K562 (cell line): ENCODE data around the gene LENEP. TPM values are rescaled to one million over a fixed set of nuclear protein-coding genes. Genes with fewer than 3 reads are reported as not detected.
A peak's percentile ranks its signal among the peaks of the same experiment; 100 is the strongest.

Experiments
- ATAC-seq: fragments of 200-7000 bp; cut with Tn5 transposase; 3 replicates; pipeline ENCODE4 v1.9.1; 2020; ENCODE audit warnings: moderate library complexity
- BruUV-seq: library from RNA; stranded (reverse); fragments of 400-500 nt; replicated peaks from 2 replicates; lab custom pipeline; 2021; lab: Mats Ljungman, UMichigan
- CTCF ChIA-PET: fragments of 300-600 bp; formaldehyde crosslinking; extraction: SDS; loops from one replicate; lab custom pipeline; 2021; ENCODE audit warnings: low intra/inter-chr PET ratio; lab: Yijun Ruan, JAX
- POLR2A ChIA-PET: fragments of 300-600, 350-650 bp; sonication (Branson Sonifier 250); formaldehyde crosslinking; extraction: SDS; loops from one replicate; lab custom pipeline; 2021; ENCODE audit warnings: antibody characterized with exemption, inconsistent platforms; lab: Yijun Ruan, JAX
- DNase-seq, 4 experiments: peaks; one replicate each; pipeline versions ENCODE4 v3.0.0 to v3.0.0-alpha.2; 2011 to 2018; ENCODE audit warnings: low spot score in 3 of 4, mixed read lengths in 3 of 4; ENCODE audit errors: extremely low read depth in 1 of 4
- FAIRE-seq: peaks from 2 replicates; lab custom pipeline; 2011; peaks lifted over from hg19 to GRCh38; lab: Jason Lieb, UNC
- H2AFZ ChIP-seq: 2 replicates; pipeline ENCODE4 v1.6.0; 2011; ENCODE audit warnings: low read depth, low read length, control low read depth, inconsistent platforms
- H3K27ac ChIP-seq: fragments of 200-600 bp; 3 replicates; pipeline ENCODE4 v1.8.0; 2011; ENCODE audit warnings: low read depth, mild to moderate bottlenecking, control low read depth, inconsistent platforms, low read length, moderate library complexity, mixed read lengths; ENCODE audit errors: extremely low read depth
- H3K27me3 ChIP-seq, 2 experiments: fragments of 300-600 bp in 1 of 2; 2 replicates in 1 of 2; 3 replicates in 1 of 2; pipeline versions ENCODE4 v1.6.0 to v1.8.0; 2011; ENCODE audit warnings: inconsistent platforms in 2 of 2, low read length in 2 of 2, mild to moderate bottlenecking in 1 of 2, mixed read lengths in 1 of 2, moderate library complexity in 1 of 2; ENCODE audit not compliant: control insufficient read depth in 2 of 2, insufficient read depth in 2 of 2
- H3K36me3 ChIP-seq: fragments of 300-600 bp; 3 replicates; pipeline ENCODE4 v1.8.0; 2011; ENCODE audit warnings: mild to moderate bottlenecking, low read length, inconsistent platforms; ENCODE audit not compliant: control insufficient read depth, insufficient read depth
- H3K4me1 ChIP-seq, 2 experiments: fragments of 200-600 bp in 1 of 2; replicated peaks in 1 of 2; 2 replicates in 1 of 2; 3 replicates in 1 of 2; pipeline versions ENCODE4 v1.5.1 to v1.8.0; 2011; ENCODE audit warnings: inconsistent platforms in 2 of 2, low read length in 2 of 2, mild to moderate bottlenecking in 1 of 2, mixed read lengths in 1 of 2, moderate library complexity in 1 of 2; ENCODE audit not compliant: control insufficient read depth in 2 of 2, insufficient read depth in 2 of 2
- H3K4me2 ChIP-seq: 2 replicates; pipeline ENCODE4 v1.6.1; 2011; ENCODE audit warnings: low read length, control low read depth, inconsistent platforms, mixed read lengths; ENCODE audit not compliant: insufficient read depth
- H3K4me3 ChIP-seq: fragments of 200-600 bp; sonication (generic), shearing (Covaris generic); 2 replicates; pipeline ENCODE4 v1.5.1; 2016; ENCODE audit warnings: control low read depth, inconsistent platforms
- H3K79me2 ChIP-seq: fragments of 200-600 bp; 3 replicates; pipeline ENCODE4 v1.8.0; 2011; ENCODE audit warnings: low read length, inconsistent platforms; ENCODE audit not compliant: control insufficient read depth, insufficient read depth
- H3K9ac ChIP-seq, 2 experiments: 2 replicates each; pipeline versions ENCODE4 v1.6.0 to v1.6.1; 2011; ENCODE audit warnings: low read depth in 2 of 2, low read length in 2 of 2, control low read depth in 1 of 2, inconsistent platforms in 1 of 2, mild to moderate bottlenecking in 1 of 2, mixed read lengths in 1 of 2; ENCODE audit not compliant: insufficient read depth in 1 of 2
- H3K9me1 ChIP-seq: one replicate; pipeline ENCODE4 v1.6.0; 2011; ENCODE audit warnings: inconsistent platforms, mild to moderate bottlenecking, low read length, moderate library complexity; ENCODE audit not compliant: control insufficient read depth, insufficient read depth
- H3K9me3 ChIP-seq: replicated peaks from 2 replicates; pipeline ENCODE4 v1.5.1; 2011; ENCODE audit warnings: low read depth, low read length, inconsistent platforms; ENCODE audit not compliant: control insufficient read depth, insufficient read depth
- H4K20me1 ChIP-seq: replicated peaks from 2 replicates; pipeline ENCODE4 v1.6.1; 2011; ENCODE audit warnings: low read length, inconsistent platforms, mixed read lengths; ENCODE audit not compliant: control insufficient read depth, insufficient read depth
- RBFOX2 ChIP-seq: fragments of 200-400 bp; formaldehyde crosslinking; IDR thresholded peaks from 2 replicates; pipeline ENCODE4 v1.6.1; 2017; ENCODE audit warnings: low read depth, mild to moderate bottlenecking, low read length, moderate library complexity
- ZFX ChIP-seq: sonication (generic); formaldehyde crosslinking; IDR thresholded peaks from 2 replicates; pipeline ENCODE4 v1.8.0; 2022; ENCODE audit warnings: mild to moderate bottlenecking, missing genetic modification reagents, moderate library complexity
- WGBS: fragments of 100-300 bp; shearing (Covaris generic); methylation state at CpG from one replicate; pipeline ENCODE4 v1.1.6; 2016; ENCODE audit warnings: low coverage, mixed read lengths; ENCODE audit not compliant: insufficient coverage; ENCODE audit errors: missing lambda C conversion rate; 5-methylcytosine and 5-hydroxymethylcytosine counted together
- in situ Hi-C: fragments of 300-500 bp; cut with MboI; formaldehyde crosslinking; loops from 4 replicates; pipeline ENCODE4 v1.15.0; 2018; ENCODE audit warnings: inconsistent platforms, mixed read lengths
- intact Hi-C: fragments of 100-400 bp; cut with micrococcal nuclease; formaldehyde crosslinking; loops from 2 replicates; pipeline ENCODE4 v1.14.2; 2022
- polyA plus RNA-seq, 8 experiments: library from polyadenylated mRNA; depleted of rRNA in 4 of 8; stranded (reverse) in 5 of 8; unstranded in 3 of 8; fragments of >200 nt; fragmentation: Nextera tagmentation in 2 of 8; fragmentation: Illumina TruSeq in 1 of 8; extraction: Ambion mirVana in 2 of 8; extraction: Trizol in 1 of 8; gene quantifications; 2 replicates each; pipeline versions ENCODE4 v1.2.1 to v1.2.3, GENCODE V29; 2011 to 2014; ENCODE audit warnings: inconsistent platforms in 1 of 8, missing spikeins in 1 of 8
- total RNA-seq, 7 experiments: library from RNA; depleted of rRNA in 6 of 7; stranded (reverse); fragments of >200 nt in 6 of 7; fragmentation: Illumina TruSeq in 2 of 7; extraction: Trizol in 2 of 7; gene quantifications; 2 replicates each; pipeline versions ENCODE4 v1.2.1 to v1.2.3, GENCODE V29; 2011 to 2021; ENCODE audit warnings: low replicate concordance in 1 of 7
- TF ChIP-seq, protein P1 (sequence below), 3 experiments: fragments of 200-800 bp in 1 of 3; sonication (Bioruptor generic) in 1 of 3; sonication (generic) in 1 of 3; formaldehyde crosslinking in 1 of 3; IDR thresholded peaks; 2 replicates each; pipeline versions ENCODE4 v1.6.1 to v1.8.0; 2016 to 2022; ENCODE audit warnings: mild to moderate bottlenecking in 2 of 3, missing compliant biosample characterization in 2 of 3, missing genetic modification characterization in 2 of 3, missing genetic modification reagents in 1 of 3
- TF ChIP-seq, protein P2 (sequence below): sonication (generic); formaldehyde crosslinking; IDR thresholded peaks from 2 replicates; pipeline ENCODE4 v1.8.1; 2023; ENCODE audit warnings: mild to moderate bottlenecking, missing genetic modification reagents
- TF ChIP-seq, protein P3 (sequence below): fragments of 450-650 bp; IDR thresholded peaks from 2 replicates; pipeline ENCODE4 v1.6.1; 2017; ENCODE audit warnings: antibody characterized with exemption, mild to moderate bottlenecking

The LENEP gene
- total and polyA plus RNA-seq, 9 of the 15 experiments (the other 6 are each of a cell fraction or from before 2014, with no cell fraction given), result 0.23 to 0.87 (median 0.67) TPM; not detected in 5

DNA sequence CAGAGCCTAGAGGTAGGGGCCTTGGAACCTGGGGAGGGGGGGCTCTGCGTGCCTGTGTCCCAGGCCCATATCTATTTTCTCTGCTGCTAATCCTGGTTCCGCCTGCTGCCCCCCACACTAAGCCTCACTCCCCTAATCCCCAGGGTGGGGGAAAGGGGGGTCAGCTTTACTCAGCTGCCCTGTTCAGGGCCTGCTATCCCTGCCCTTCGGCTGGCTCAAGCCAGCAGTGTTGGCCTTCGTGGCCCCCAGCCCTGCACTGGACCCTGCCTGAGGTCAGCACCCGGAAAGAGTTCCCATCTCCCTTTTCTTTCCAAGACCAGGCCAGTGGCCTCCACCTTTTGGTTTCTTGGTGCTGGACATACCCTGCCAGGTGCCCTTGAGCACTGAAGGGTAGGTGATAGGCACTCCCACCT, 17.6 kb downstream of the LENEP start:
- no peak for DNase-seq
- no peak overlapping the region for H2AFZ ChIP-seq
- peaks cover 76% of the 10 kb centered on the region for H3K79me2 ChIP-seq
- TF ChIP-seq, protein P1, sequence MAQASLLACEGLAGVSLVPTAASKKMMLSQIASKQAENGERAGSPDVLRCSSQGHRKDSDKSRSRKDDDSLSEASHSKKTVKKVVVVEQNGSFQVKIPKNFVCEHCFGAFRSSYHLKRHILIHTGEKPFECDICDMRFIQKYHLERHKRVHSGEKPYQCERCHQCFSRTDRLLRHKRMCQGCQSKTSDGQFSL (CRISPR knock-in tag; IDR thresholded peaks at IDR 0.05), result no peak
- TF ChIP-seq, protein P1 (tag; IDR thresholded peaks at IDR 0.05), result no peak
- TF ChIP-seq RBFOX2 (peak; percentile 54; the same call in 1 of the 2 replicates), ZFX (0 out of 2 replicates have a peak, but pooled peaks have one; percentile 14)
- TF ChIP-seq, protein P2, sequence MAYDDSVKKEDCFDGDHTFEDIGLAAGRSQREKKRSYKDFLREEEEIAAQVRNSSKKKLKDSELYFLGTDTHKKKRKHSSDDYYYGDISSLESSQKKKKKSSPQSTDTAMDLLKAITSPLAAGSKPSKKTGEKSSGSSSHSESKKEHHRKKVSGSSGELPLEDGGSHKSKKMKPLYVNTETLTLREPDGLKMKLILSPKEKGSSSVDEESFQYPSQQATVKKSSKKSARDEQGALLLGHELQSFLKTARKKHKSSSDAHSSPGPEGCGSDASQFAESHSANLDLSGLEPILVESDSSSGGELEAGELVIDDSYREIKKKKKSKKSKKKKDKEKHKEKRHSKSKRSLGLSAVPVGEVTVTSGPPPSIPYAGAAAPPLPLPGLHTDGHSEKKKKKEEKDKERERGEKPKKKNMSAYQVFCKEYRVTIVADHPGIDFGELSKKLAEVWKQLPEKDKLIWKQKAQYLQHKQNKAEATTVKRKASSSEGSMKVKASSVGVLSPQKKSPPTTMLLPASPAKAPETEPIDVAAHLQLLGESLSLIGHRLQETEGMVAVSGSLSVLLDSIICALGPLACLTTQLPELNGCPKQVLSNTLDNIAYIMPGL (CRISPR knock-in tag), result no peak
- TF ChIP-seq, protein P3, sequence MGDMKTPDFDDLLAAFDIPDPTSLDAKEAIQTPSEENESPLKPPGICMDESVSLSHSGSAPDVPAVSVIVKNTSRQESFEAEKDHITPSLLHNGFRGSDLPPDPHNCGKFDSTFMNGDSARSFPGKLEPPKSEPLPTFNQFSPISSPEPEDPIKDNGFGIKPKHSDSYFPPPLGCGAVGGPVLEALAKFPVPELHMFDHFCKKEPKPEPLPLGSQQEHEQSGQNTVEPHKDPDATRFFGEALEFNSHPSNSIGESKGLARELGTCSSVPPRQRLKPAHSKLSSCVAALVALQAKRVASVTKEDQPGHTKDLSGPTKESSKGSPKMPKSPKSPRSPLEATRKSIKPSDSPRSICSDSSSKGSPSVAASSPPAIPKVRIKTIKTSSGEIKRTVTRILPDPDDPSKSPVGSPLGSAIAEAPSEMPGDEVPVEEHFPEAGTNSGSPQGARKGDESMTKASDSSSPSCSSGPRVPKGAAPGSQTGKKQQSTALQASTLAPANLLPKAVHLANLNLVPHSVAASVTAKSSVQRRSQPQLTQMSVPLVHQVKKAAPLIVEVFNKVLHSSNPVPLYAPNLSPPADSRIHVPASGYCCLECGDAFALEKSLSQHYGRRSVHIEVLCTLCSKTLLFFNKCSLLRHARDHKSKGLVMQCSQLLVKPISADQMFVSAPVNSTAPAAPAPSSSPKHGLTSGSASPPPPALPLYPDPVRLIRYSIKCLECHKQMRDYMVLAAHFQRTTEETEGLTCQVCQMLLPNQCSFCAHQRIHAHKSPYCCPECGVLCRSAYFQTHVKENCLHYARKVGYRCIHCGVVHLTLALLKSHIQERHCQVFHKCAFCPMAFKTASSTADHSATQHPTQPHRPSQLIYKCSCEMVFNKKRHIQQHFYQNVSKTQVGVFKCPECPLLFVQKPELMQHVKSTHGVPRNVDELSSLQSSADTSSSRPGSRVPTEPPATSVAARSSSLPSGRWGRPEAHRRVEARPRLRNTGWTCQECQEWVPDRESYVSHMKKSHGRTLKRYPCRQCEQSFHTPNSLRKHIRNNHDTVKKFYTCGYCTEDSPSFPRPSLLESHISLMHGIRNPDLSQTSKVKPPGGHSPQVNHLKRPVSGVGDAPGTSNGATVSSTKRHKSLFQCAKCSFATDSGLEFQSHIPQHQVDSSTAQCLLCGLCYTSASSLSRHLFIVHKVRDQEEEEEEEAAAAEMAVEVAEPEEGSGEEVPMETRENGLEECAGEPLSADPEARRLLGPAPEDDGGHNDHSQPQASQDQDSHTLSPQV, result 0 out of 2 replicates have a peak, but pooled peaks have one; percentile 15
- H3K4me2 ChIP-seq, result no peak overlapping the region
- peak overlapping the region in 1 of 2 experiments; percentile 85; a peak in 2 of 4 replicates for H3K9ac ChIP-seq
- CTCF ChIA-PET, result no interaction called here
- H3K27me3 ChIP-seq, result no peaks in the 10 kb centered on the region
- no peak for FAIRE-seq
- 75% methylated on average over 4 of the region's 5 CpGs for WGBS
- intact Hi-C loops (no loop called here), in situ Hi-C loops (no loop called here)
- H3K36me3 ChIP-seq, result peaks cover 74% of the 10 kb centered on the region; the same call in 2 of the 3 replicates
- H3K4me1 ChIP-seq, result peaks cover 79 to 85% of the 10 kb centered on the region in 2 experiments
- no peaks in the 10 kb centered on the region for H3K9me3 ChIP-seq
- H3K9me1 ChIP-seq, result no peaks in the 10 kb centered on the region
- POLR2A ChIA-PET, result interaction anchor here (1.0 to 1.3 kb wide), 2 partner anchors 37 to 41 kb away, joined by 5 read pairs; partner anchors contain the start of gene ADAM15
- H4K20me1 ChIP-seq, result peaks cover 2% of the 10 kb centered on the region
- H3K4me3 ChIP-seq, result no peak overlapping the region
- no TSS peak for BruUV-seq
- H3K27ac ChIP-seq, result peak overlapping the region; percentile 23; the same call in 1 of the 3 replicates
- ATAC-seq, result no peak
